Stomach (tissue), 4 donors: ENCODE results near the gene CARD16.

Experiments used
- POLR2A ChIP-seq, 4 donors: fragments of 450-650 bp; IDR thresholded peaks; one replicate each; pipeline ENCODE4 v1.6.1; 2016; ENCODE audit warnings: antibody characterized with exemption in 4 of 4, control low read depth in 2 of 4, mild to moderate bottlenecking in 1 of 4, moderate library complexity in 1 of 4
- POLR2AphosphoS5 ChIP-seq, 3 donors: sonication (generic); formaldehyde crosslinking; IDR thresholded peaks; one replicate each; pipeline ENCODE4 v1.6.1; 2016; ENCODE audit warnings: antibody characterized with exemption in 3 of 3
- TF ChIP-seq, protein P1 (sequence below), 7 experiments: fragments of 450-650 bp in 4 of 7; fragments of 200-600 bp in 3 of 7; sonication (generic) in 3 of 7; IDR thresholded peaks; one replicate each; pipeline ENCODE4 v1.5.1; 2016 to 2019; ENCODE audit warnings: antibody characterized with exemption in 7 of 7, control low read depth in 2 of 7, mild to moderate bottlenecking in 1 of 7

DNA sequence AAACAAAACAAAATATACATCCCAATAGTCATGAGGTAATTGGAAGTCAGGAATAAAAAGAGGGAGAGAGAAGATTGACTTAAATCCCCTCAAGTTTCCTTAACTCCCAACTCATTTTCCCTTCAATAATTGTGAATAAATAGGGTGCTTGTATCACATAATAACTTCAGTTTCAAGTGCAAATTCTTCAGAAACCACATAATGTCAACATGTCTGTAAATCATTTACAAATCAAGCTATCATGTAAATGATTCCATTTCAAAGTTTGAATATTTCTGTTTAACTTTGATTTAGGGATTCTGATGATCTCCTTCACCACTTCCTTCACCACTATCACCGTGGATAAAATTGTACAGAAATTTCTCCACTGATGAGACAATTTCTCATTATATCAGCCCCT, 45.4 kb downstream of the CARD16 start:
- TF ChIP-seq, protein P1, sequence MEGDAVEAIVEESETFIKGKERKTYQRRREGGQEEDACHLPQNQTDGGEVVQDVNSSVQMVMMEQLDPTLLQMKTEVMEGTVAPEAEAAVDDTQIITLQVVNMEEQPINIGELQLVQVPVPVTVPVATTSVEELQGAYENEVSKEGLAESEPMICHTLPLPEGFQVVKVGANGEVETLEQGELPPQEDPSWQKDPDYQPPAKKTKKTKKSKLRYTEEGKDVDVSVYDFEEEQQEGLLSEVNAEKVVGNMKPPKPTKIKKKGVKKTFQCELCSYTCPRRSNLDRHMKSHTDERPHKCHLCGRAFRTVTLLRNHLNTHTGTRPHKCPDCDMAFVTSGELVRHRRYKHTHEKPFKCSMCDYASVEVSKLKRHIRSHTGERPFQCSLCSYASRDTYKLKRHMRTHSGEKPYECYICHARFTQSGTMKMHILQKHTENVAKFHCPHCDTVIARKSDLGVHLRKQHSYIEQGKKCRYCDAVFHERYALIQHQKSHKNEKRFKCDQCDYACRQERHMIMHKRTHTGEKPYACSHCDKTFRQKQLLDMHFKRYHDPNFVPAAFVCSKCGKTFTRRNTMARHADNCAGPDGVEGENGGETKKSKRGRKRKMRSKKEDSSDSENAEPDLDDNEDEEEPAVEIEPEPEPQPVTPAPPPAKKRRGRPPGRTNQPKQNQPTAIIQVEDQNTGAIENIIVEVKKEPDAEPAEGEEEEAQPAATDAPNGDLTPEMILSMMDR (IDR thresholded peaks at IDR 0.05): no peak
- TF ChIP-seq POLR2AphosphoS5 (IDR thresholded peaks at IDR 0.05): no peak
- no peak for TF ChIP-seq POLR2A (IDR thresholded peaks at IDR 0.05)
